Thymus (tissue), 11 donors: ENCODE measurements around the gene SEH1L. TPM values are rescaled to one million over a fixed set of nuclear protein-coding genes. Genes with fewer than 3 reads are reported as not detected.

Source experiments
- DNase-seq, 9 donors: peaks; one replicate each; pipeline ENCODE4 v3.0.0-alpha.2; 2013; ENCODE audit warnings: low spot score in 9 of 9, low read depth in 6 of 9, missing footprints in 1 of 9
- H3K27ac ChIP-seq, 2 donors: one replicate each; pipeline ENCODE4 v1.5.1; 2013; ENCODE audit warnings: control low read depth in 1 of 2, low read depth in 1 of 2, low read length in 1 of 2, mild to moderate bottlenecking in 1 of 2, moderate library complexity in 1 of 2
- H3K27me3 ChIP-seq, 2 donors: one replicate each; pipeline ENCODE4 v1.5.1; 2013; ENCODE audit warnings: low read length in 1 of 2; ENCODE audit not compliant: control insufficient read depth in 2 of 2, insufficient read depth in 1 of 2
- H3K36me3 ChIP-seq, 2 donors: one replicate each; pipeline ENCODE4 v1.5.1; 2013; ENCODE audit warnings: low read length in 1 of 2, mild to moderate bottlenecking in 1 of 2, moderate library complexity in 1 of 2; ENCODE audit not compliant: control insufficient read depth in 2 of 2, insufficient read depth in 2 of 2
- H3K4me1 ChIP-seq, 2 donors: one replicate each; pipeline ENCODE4 v1.5.1; 2013; ENCODE audit warnings: low read length in 2 of 2; ENCODE audit not compliant: control insufficient read depth in 2 of 2, insufficient read depth in 2 of 2
- H3K4me3 ChIP-seq, 2 donors: one replicate each; pipeline ENCODE4 v1.5.1; 2013; ENCODE audit warnings: low read length in 2 of 2, control low read depth in 1 of 2, mild to moderate bottlenecking in 1 of 2
- H3K9me3 ChIP-seq, 2 donors: one replicate each; pipeline ENCODE4 v1.5.1; 2013; ENCODE audit warnings: low read length in 1 of 2, mild to moderate bottlenecking in 1 of 2; ENCODE audit not compliant: control insufficient read depth in 2 of 2, insufficient read depth in 1 of 2
- WGBS: extraction: QIAGEN DNeasy Blood & Tissue Kit; methylation state at CpG from one replicate; pipeline ENCODE4 v1.1.7; 2013; 5-methylcytosine and 5-hydroxymethylcytosine counted together
- polyA plus RNA-seq: library from polyadenylated mRNA; stranded (reverse); fragments of 200-250 nt; gene quantifications from one replicate; pipeline ENCODE4 v1.2.3, GENCODE V29; 2013
- total RNA-seq: library from RNA; stranded (reverse); fragments of 120-200 nt; gene quantifications from one replicate; pipeline ENCODE4 v1.2.4, GENCODE V29; 2013
- donor health status: healthy.

SEH1L gene
- total and polyA plus RNA-seq, 2 donors, result 30.5 to 34.6 TPM

DNA sequence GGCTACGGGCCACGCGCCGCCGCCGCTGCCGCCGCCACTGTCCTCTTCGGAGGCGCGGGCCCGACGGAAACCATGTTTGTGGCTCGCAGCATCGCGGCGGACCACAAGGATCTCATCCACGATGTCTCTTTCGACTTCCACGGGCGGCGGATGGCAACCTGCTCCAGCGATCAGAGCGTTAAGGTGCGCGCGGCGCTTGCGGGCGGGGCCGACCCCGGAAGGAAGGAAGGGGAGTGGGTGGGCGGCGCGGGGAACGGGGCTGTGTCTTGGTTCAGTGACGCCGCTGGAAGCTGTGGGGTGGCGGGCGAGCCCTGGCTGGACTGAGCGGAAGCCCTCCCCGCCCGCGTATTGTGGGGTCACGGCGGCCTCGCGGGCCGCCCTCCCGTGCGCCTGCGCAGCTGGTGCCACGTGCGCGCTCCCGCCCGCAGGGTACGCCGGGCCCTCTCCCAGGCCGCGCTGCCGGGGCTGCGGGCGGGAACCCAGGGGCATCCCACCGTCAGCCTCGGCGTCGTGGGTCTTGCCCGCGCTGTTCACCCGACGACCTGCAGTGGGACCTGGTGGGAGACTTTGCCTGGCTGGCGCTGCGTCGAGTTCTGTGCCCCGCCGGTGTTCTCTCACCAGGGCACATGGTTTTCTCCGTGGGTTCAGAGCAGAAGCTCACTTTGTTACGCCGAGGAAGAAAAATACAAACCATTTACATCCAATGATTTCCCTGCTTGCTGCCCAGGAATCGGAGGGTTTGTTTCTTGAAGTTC is 416 bp downstream of the SEH1L start:
- no peaks in the 10 kb centered on the region for H3K27me3 ChIP-seq
- peaks cover 9 to 43% of the 10 kb centered on the region in 2 donors for H3K4me1 ChIP-seq
- H3K36me3 ChIP-seq, result peaks cover 0 to 7% of the 10 kb centered on the region in 2 donors
- WGBS, result 2% methylated on average over 81 of the region's 81 CpGs
- peak overlapping the region; percentile 97 to 99 for H3K27ac ChIP-seq
- peak; percentile 85 to 98 (median 93) for DNase-seq
- peak overlapping the region; percentile 58 to 70 for H3K4me3 ChIP-seq
- H3K9me3 ChIP-seq, result peaks cover 0 to 12% of the 10 kb centered on the region in 2 donors

DNA sequence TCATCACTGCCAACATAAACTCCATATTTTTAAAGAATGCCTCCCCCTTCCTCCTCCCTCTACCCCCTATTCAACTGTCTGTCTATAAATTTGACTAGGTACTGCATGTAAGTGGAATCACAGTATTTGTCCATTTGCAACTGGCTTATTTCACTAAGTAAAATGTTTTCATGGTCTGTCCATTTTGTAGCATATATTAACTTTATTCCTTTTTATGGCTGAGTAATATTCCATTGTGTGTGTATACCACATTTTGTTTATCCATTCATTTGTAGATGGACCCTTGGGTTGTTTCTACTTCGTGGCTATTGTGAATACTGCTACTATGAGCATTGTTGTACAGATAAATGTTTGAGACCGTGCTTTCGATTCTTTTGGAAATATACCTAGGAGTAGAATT is 10.7 kb downstream of the SEH1L start:
- Histone ChIP-seq H3K4me3 (no peak overlapping the region), H3K27me3 (no peaks in the 10 kb centered on the region), H3K27ac (no peak overlapping the region), H3K4me1 (no peaks in the 10 kb centered on the region), H3K9me3 (no peaks in the 10 kb centered on the region), H3K36me3 (peaks cover 15 to 49% of the 10 kb centered on the region in 2 donors)
- WGBS, result 98% methylated on average over 3 of the region's 3 CpGs
- DNase-seq, result no peak

DNA sequence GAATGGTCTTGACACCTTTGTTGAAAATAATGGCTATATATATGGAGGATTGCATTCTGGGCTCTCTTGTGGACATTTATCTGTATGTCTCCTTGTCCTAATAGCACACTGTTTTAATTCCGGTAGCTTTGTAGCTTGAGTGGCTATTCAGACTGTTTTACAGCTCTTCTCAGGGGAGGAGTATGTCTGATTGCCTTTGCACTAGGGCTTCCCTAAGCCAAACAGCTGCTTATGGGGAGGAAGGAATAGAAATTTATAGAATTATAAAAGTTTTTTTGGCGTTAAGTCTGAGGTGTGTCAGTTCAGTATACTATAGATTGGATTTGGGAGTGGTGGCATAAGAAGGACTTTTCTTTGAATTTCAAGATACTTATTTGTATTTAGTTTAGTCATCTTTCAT is 12.6 kb downstream of the SEH1L start:
- WGBS, result 97% methylated on average over 2 of the region's 2 CpGs
- no peak for DNase-seq
- Histone ChIP-seq H3K4me3 (no peak overlapping the region), H3K36me3 (peaks cover 13 to 56% of the 10 kb centered on the region in 2 donors), H3K27ac (no peak overlapping the region), H3K27me3 (no peaks in the 10 kb centered on the region), H3K9me3 (no peaks in the 10 kb centered on the region), H3K4me1 (no peaks in the 10 kb centered on the region)

DNA sequence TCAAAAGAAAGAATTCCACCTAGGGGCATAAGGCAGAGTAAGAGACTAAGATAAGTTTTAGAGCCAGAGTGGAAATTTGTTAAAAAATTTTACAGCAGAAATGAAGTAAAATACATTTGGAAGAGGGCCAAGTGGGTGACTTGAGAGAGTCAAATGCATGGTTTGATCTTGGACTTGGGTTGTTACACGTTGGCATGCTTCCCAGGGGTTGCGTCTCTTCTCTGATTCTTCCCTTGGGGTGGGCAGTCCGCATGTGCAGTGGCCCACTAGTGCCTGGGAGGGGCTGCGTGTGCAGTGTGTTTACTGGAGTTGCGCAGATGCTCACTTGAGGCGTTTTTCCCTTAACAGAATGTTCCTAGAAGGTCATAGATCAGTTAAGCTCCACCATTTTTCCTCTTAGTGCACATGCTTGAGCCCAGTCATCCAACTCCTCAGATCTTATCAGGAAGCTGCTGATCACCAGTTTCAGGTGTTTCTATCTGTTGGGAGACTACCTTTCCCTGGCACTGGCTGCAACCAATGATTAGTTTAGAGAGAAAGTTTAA is 13.1 kb downstream of the SEH1L start:
- 91% methylated on average over 6 of the region's 6 CpGs for WGBS
- peaks cover 13 to 52% of the 10 kb centered on the region in 2 donors for H3K36me3 ChIP-seq
- DNase-seq, result no peak
- H3K4me1 ChIP-seq, result no peaks in the 10 kb centered on the region
- H3K27ac ChIP-seq, result no peak overlapping the region
- no peak overlapping the region for H3K4me3 ChIP-seq
- H3K9me3 ChIP-seq, result no peaks in the 10 kb centered on the region
- no peaks in the 10 kb centered on the region for H3K27me3 ChIP-seq

DNA sequence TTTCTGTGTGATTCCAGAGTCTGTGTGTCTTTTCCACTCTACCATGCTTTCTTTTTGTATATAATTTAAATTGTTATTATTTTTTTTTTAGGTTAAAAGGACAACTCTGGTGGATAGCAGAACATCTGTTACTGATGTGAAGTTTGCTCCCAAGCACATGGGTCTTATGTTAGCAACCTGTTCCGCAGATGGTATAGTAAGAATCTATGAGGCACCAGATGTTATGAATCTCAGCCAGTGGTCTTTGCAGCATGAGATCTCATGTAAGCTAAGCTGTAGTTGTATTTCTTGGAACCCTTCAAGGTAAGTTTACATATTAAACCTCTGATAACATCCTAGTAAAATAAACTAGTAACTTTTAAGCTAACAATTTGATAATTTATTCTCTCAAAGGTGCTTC is 15.3 kb downstream of the SEH1L start:
- H3K36me3 ChIP-seq, result peaks cover 19 to 56% of the 10 kb centered on the region in 2 donors
- no peak overlapping the region for H3K4me3 ChIP-seq
- no peaks in the 10 kb centered on the region for H3K9me3 ChIP-seq
- no peaks in the 10 kb centered on the region for H3K27me3 ChIP-seq
- WGBS, result 98% methylated on average over 1 of the region's 1 CpG
- no peak overlapping the region for H3K27ac ChIP-seq
- H3K4me1 ChIP-seq, result no peaks in the 10 kb centered on the region
- no peak for DNase-seq

GRCh38 chr18:12968115-12968514 is 20.3 kb downstream of the SEH1L start:
- 97% methylated on average over 4 of the region's 4 CpGs for WGBS
- H3K36me3 ChIP-seq, result peaks cover 33 to 58% of the 10 kb centered on the region in 2 donors

GRCh38 chr18:12968619-12969018 is 20.8 kb downstream of the SEH1L start:
- Histone ChIP-seq H3K27ac (no peak overlapping the region), H3K36me3 (peaks cover 32 to 57% of the 10 kb centered on the region in 2 donors), H3K27me3 (no peaks in the 10 kb centered on the region), H3K4me3 (no peak overlapping the region), H3K4me1 (no peaks in the 10 kb centered on the region), H3K9me3 (no peaks in the 10 kb centered on the region)
- no peak for DNase-seq
- WGBS, result 98% methylated on average over 6 of the region's 6 CpGs

More at GRCh38 chr18:12968115-12968514, 20.3 kb downstream of the SEH1L start:
- H3K9me3 ChIP-seq, result no peaks in the 10 kb centered on the region
- H3K4me3 ChIP-seq, result no peak overlapping the region
- no peaks in the 10 kb centered on the region for H3K27me3 ChIP-seq
- H3K27ac ChIP-seq, result no peak overlapping the region
- DNase-seq, result no peak
- H3K4me1 ChIP-seq, result no peaks in the 10 kb centered on the region

GRCh38 chr18:12973562-12974213 is 25.9 kb downstream of the SEH1L start:
- H3K27me3 ChIP-seq, result no peaks in the 10 kb centered on the region
- no peaks in the 10 kb centered on the region for H3K9me3 ChIP-seq
- no peaks in the 10 kb centered on the region for H3K4me1 ChIP-seq
- H3K4me3 ChIP-seq, result no peak overlapping the region
- H3K36me3 ChIP-seq, result peaks cover 54 to 67% of the 10 kb centered on the region in 2 donors
- no peak for DNase-seq
- WGBS, result 87% methylated on average over 4 of the region's 4 CpGs
- no peak overlapping the region for H3K27ac ChIP-seq

- Histone ChIP-seq H3K4me1 (no peaks in the 10 kb centered on the region), H3K27me3 (no peaks in the 10 kb centered on the region), H3K4me3 (no peak overlapping the region), H3K27ac (no peak overlapping the region), H3K36me3 (peaks cover 54 to 64% of the 10 kb centered on the region in 2 donors), H3K9me3 (no peaks in the 10 kb centered on the region)
- no peak for DNase-seq
- WGBS, result 98% methylated on average over 6 of the region's 6 CpGs
These were observed 27.7 kb downstream of the SEH1L start for GRCh38 chr18:12975488-12975887.
